ENCODE measurements around the gene DNM3.

Gene DNM3

GRCh38 chr1:172351346-172351745 lies 510.0 kb downstream of the DNM3 start:
- peaks cover 29% of the 10 kb centered on the region for H3K36me3 Mint-ChIP-seq (ENCODE audit: low read depth)
- H3K9me3 Mint-ChIP-seq = peaks cover 19% of the 10 kb centered on the region
- no peaks in the 10 kb centered on the region for H3K27me3 Mint-ChIP-seq (ENCODE audit: low read depth)
- H3K4me3 Mint-ChIP-seq = peak overlapping the region in 2 of 3 experiments; percentile 23 to 25
- peaks cover 73% of the 10 kb centered on the region for H3K4me1 Mint-ChIP-seq
- H3K27ac Mint-ChIP-seq = peak overlapping the region in 1 of 3 experiments; percentile 98
- TF ChIP-seq, protein P1, sequence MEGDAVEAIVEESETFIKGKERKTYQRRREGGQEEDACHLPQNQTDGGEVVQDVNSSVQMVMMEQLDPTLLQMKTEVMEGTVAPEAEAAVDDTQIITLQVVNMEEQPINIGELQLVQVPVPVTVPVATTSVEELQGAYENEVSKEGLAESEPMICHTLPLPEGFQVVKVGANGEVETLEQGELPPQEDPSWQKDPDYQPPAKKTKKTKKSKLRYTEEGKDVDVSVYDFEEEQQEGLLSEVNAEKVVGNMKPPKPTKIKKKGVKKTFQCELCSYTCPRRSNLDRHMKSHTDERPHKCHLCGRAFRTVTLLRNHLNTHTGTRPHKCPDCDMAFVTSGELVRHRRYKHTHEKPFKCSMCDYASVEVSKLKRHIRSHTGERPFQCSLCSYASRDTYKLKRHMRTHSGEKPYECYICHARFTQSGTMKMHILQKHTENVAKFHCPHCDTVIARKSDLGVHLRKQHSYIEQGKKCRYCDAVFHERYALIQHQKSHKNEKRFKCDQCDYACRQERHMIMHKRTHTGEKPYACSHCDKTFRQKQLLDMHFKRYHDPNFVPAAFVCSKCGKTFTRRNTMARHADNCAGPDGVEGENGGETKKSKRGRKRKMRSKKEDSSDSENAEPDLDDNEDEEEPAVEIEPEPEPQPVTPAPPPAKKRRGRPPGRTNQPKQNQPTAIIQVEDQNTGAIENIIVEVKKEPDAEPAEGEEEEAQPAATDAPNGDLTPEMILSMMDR (IDR thresholded peaks at IDR 0.05; ENCODE audit: unreplicated experiment in 3 of 3) = no peak

DNA sequence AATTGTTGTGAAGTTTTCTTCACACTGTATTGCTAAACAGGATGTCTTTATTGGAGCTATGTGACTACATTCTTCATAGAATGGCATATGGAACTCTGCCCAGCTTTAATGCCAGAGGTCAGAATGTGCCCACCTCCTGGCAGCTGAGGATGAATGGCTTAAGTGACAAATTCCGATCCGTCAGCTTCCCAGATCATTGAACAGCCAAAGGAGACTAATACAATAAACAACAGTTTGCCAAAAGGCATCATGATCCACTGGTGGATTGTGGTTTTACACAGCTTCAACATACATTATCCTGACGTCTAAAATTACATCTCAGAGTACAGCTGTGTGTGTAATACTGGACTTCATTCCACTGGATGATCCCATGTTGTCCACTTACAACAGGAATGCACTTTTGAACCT lies 510.5 kb downstream of the DNM3 start:
- peak overlapping the region; percentile 4 to 23 (median 17) for H3K4me3 Mint-ChIP-seq
- TF ChIP-seq, protein P1 (IDR thresholded peaks at IDR 0.05; ENCODE audit: unreplicated experiment in 3 of 3) = no peak
- peaks cover 26% of the 10 kb centered on the region for H3K36me3 Mint-ChIP-seq (ENCODE audit: low read depth)
- H3K9me3 Mint-ChIP-seq = peaks cover 17% of the 10 kb centered on the region
- peak overlapping the region in 1 of 3 experiments; percentile 98 for H3K27ac Mint-ChIP-seq
- H3K4me1 Mint-ChIP-seq = peaks cover 76% of the 10 kb centered on the region
- no peaks in the 10 kb centered on the region for H3K27me3 Mint-ChIP-seq (ENCODE audit: low read depth)

GRCh38 chr1:172352435-172352834 lies 511.1 kb downstream of the DNM3 start:
- Mint-ChIP-seq H3K9me3 (peaks cover 12% of the 10 kb centered on the region), H3K4me3 (no peak overlapping the region), H3K27ac (peak overlapping the region in 1 of 3 experiments; percentile 98), H3K27me3 (ENCODE audit: low read depth) (no peaks in the 10 kb centered on the region), H3K4me1 (peaks cover 82% of the 10 kb centered on the region), H3K36me3 (ENCODE audit: low read depth) (peaks cover 19% of the 10 kb centered on the region)
- TF ChIP-seq, protein P1 (IDR thresholded peaks at IDR 0.05; ENCODE audit: unreplicated experiment in 3 of 3) = no peak

DNA sequence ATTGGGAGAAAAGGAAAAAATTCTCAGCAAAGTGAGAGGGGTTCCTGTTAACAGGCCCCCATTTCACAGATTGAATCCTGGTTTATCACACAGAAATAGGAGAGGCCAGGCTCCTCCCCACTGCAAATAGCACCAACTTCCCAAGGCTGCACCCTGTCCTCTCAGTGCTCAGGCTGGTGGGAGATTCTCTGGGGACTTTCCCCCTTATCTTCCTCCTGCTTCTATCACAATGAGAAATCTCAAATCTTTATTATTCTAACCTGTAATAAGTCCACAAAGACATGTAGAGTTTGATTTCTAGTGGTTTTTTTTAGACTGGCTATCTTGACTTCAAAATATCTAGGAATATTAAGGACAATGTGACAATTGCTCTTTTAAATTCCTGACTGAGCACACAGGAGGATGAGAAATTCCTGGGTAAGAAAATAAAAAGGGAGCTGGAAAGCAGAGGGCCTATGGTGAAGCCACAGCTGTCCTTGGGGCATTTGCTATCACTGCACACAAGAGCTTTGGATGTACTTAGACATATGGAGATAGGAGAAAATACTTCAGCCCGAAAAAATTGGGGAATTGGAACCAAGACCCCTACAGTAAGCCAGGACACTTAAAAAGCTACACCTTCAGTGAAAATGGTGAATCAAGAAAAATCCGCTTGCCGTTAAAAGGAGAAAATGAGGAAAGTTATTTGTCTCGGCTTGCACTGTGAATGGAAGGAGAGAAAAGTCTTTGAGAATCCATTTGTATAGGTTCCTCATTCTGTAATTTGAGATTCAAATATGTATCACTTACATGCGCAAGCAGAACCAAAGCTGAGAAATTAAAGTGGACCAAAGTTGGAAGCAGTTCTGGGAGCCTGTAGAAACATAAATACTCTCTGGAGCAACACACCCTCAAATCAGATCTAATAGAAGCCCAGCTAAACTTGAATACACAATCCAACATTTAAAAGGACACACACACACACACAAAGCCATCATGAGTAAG lies 513.3 kb downstream of the DNM3 start:
- TF ChIP-seq, protein P1 (IDR thresholded peaks at IDR 0.05; ENCODE audit: unreplicated experiment in 3 of 3) = no peak
- Mint-ChIP-seq H3K4me1 (peaks cover 97% of the 10 kb centered on the region), H3K4me3 (peak overlapping the region; percentile 3 to 46 (median 3)), H3K27ac (no peak overlapping the region), H3K9me3 (no peaks in the 10 kb centered on the region), H3K36me3 (ENCODE audit: low read depth) (peaks cover 7% of the 10 kb centered on the region), H3K27me3 (ENCODE audit: low read depth) (no peaks in the 10 kb centered on the region)

DNA sequence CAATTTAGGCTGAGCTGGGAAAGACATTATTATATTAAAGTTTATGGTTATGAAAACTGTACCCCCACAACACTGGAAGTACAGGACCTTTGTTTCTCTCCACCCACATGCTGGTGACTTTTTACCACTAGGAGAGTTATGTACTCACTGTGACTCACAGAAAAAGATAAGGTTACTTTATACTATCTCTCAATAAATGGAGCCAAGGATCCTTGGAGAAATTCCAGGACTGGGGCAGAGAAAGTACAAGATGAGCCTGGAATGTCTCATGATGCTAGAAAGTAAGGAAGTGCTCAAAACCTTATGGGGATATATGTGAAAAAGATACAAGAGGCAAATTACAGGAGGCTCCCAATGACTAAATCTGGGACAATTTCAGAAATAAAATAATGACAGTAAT lies 515.3 kb downstream of the DNM3 start:
- Mint-ChIP-seq H3K27me3 (ENCODE audit: low read depth) (no peaks in the 10 kb centered on the region), H3K4me1 (peaks cover 79% of the 10 kb centered on the region), H3K27ac (no peak overlapping the region), H3K36me3 (ENCODE audit: low read depth) (peaks cover 7% of the 10 kb centered on the region), H3K9me3 (no peaks in the 10 kb centered on the region), H3K4me3 (peak overlapping the region; percentile 40 to 54 (median 48))
- TF ChIP-seq, protein P1 (IDR thresholded peaks at IDR 0.05; ENCODE audit: unreplicated experiment in 3 of 3) = no peak
